Activated CD8-positive, alpha-beta T cell treated with anti-CD3 and anti-CD28 coated beads for 36 hours (primary cell): ENCODE results near the gene EDAR. TPM values are rescaled to one million over a fixed set of nuclear protein-coding genes. Genes with fewer than 3 reads are reported as not detected.

ENCODE experiments used
- ATAC-seq: fragments of 200-7000 bp; cut with Tn5 transposase; one replicate; pipeline ENCODE4 v1.10.0; 2021; ENCODE audit warnings: mild to moderate bottlenecking, moderate library complexity
- CTCF ChIA-PET: fragments of 350-600 bp; sonication (Branson Sonifier 250); formaldehyde crosslinking; loops from one replicate; lab custom pipeline; 2021; ENCODE audit warnings: antibody characterized with exemption; lab: Charles Lee
- POLR2A ChIA-PET: fragments of 350-600 bp; sonication (Branson Sonifier 250); formaldehyde crosslinking; loops from one replicate; lab custom pipeline; 2021; ENCODE audit warnings: antibody characterized with exemption; lab: Charles Lee
- DNase-seq: peaks from one replicate; pipeline ENCODE4 v3.0.0-alpha.2; 2020
- H3K27ac Mint-ChIP-seq: one replicate; pipeline ENCODE4 v1.8.0; 2021; ENCODE audit warnings: mild to moderate bottlenecking, mixed read lengths
- H3K27me3 Mint-ChIP-seq: one replicate; pipeline ENCODE4 v1.8.0; 2021; ENCODE audit warnings: mixed read lengths
- H3K36me3 Mint-ChIP-seq: one replicate; pipeline ENCODE4 v1.8.0; 2021; ENCODE audit warnings: low read depth, mixed read lengths
- H3K4me1 Mint-ChIP-seq: one replicate; pipeline ENCODE4 v1.8.0; 2021; ENCODE audit warnings: low read depth, mixed read lengths
- H3K4me3 Mint-ChIP-seq: one replicate; pipeline ENCODE4 v1.8.0; 2021; ENCODE audit warnings: mild to moderate bottlenecking, moderate library complexity, mixed read lengths
- H3K9me3 Mint-ChIP-seq: one replicate; pipeline ENCODE4 v1.8.0; 2021; ENCODE audit warnings: mixed read lengths
- CTCF ChIP-seq: fragments of 200-600 bp; IDR thresholded peaks from one replicate; pipeline ENCODE4 v1.8.0; 2022; ENCODE audit warnings: antibody characterized with exemption, mild to moderate bottlenecking
- intact Hi-C: fragments of 100-400 bp; cut with micrococcal nuclease; formaldehyde crosslinking; loops from one replicate; pipeline ENCODE4 v1.10.0; 2022
- total RNA-seq, 2 experiments: library from RNA; stranded (reverse); gene quantifications; one replicate each; pipeline ENCODE4 v1.2.3, GENCODE V29; 2021

EDAR gene
- total RNA-seq, 2 experiments from 2014 or later, result 0.09 to 0.11 TPM

- TF ChIP-seq CTCF, result no peak
- Mint-ChIP-seq H3K27me3 (no peaks in the 10 kb centered on the region), H3K4me3 (no peak overlapping the region), H3K9me3 (no peaks in the 10 kb centered on the region), H3K4me1 (peaks cover 35% of the 10 kb centered on the region), H3K27ac (no peak overlapping the region), H3K36me3 (no peaks in the 10 kb centered on the region)
- intact Hi-C loops, result no loop called here
- CTCF ChIA-PET, result no interaction called here
- DNase-seq (no peak), ATAC-seq (no peak)
- POLR2A ChIA-PET, result no interaction called here
Measured at GRCh38 chr2:109027702-109028101, 38.7 kb upstream of the EDAR start.

- DNase-seq (no peak), ATAC-seq (no peak)
- TF ChIP-seq CTCF, result no peak
- Mint-ChIP-seq H3K36me3 (no peaks in the 10 kb centered on the region), H3K4me1 (peaks cover 19% of the 10 kb centered on the region), H3K27ac (no peak overlapping the region), H3K4me3 (no peak overlapping the region), H3K27me3 (no peaks in the 10 kb centered on the region), H3K9me3 (no peaks in the 10 kb centered on the region)
- intact Hi-C loops, result no loop called here
- ChIA-PET POLR2A (no interaction called here), CTCF (interaction anchor here (1.2 kb wide), 1 partner anchor 96 kb away, joined by 3 read pairs; no protein-coding TSS in a partner anchor)
Measured at GRCh38 chr2:109024477-109024876, 35.5 kb upstream of the EDAR start.

GRCh38 chr2:109021895-109022300 lies 32.9 kb upstream of the EDAR start:
- no peak overlapping the region for H3K27ac Mint-ChIP-seq
- no peak overlapping the region for H3K4me3 Mint-ChIP-seq
- ATAC-seq (no peak), DNase-seq (no peak)
- CTCF ChIA-PET, result no interaction called here
- POLR2A ChIA-PET, result no interaction called here
- intact Hi-C loops, result no loop called here
- TF ChIP-seq CTCF, result no peak
- no peaks in the 10 kb centered on the region for H3K27me3 Mint-ChIP-seq
- H3K4me1 Mint-ChIP-seq, result peaks cover 11% of the 10 kb centered on the region
- H3K9me3 Mint-ChIP-seq, result no peaks in the 10 kb centered on the region
- no peaks in the 10 kb centered on the region for H3K36me3 Mint-ChIP-seq

- no peak for DNase-seq
- peak; percentile 58 for ATAC-seq
- intact Hi-C loops, result no loop called here
- H3K36me3 Mint-ChIP-seq, result no peaks in the 10 kb centered on the region
- CTCF ChIA-PET, result interaction anchor here (1.2 to 1.4 kb wide), 2 partner anchors 12 to 93 kb away, joined by 3 read pairs; no protein-coding TSS in a partner anchor
- POLR2A ChIA-PET, result interaction anchor here (0.6 to 1.1 kb wide), 2 partner anchors 11 to 22 kb away, joined by 3 to 4 read pairs; no protein-coding TSS in a partner anchor
- H3K4me3 Mint-ChIP-seq, result no peak overlapping the region
- H3K27me3 Mint-ChIP-seq, result no peaks in the 10 kb centered on the region
- H3K27ac Mint-ChIP-seq, result no peak overlapping the region
- peaks cover 11% of the 10 kb centered on the region for H3K4me1 Mint-ChIP-seq
- no peaks in the 10 kb centered on the region for H3K9me3 Mint-ChIP-seq
- TF ChIP-seq CTCF, result no peak
Measured at GRCh38 chr2:109020217-109020637, 31.2 kb upstream of the EDAR start.

GRCh38 chr2:109018452-109018851 lies 29.4 kb upstream of the EDAR start:
- Mint-ChIP-seq H3K36me3 (no peaks in the 10 kb centered on the region), H3K27me3 (no peaks in the 10 kb centered on the region), H3K4me1 (peaks cover 11% of the 10 kb centered on the region), H3K4me3 (no peak overlapping the region), H3K9me3 (no peaks in the 10 kb centered on the region), H3K27ac (no peak overlapping the region)
- CTCF ChIA-PET, result no interaction called here
- DNase-seq, result no peak
- no peak for ATAC-seq
- intact Hi-C loops, result no loop called here
- TF ChIP-seq CTCF, result no peak
- POLR2A ChIA-PET, result no interaction called here
